Mesothelial cell of epicardium (in vitro differentiated cells): ENCODE data around the gene NCOA7. TPM values are rescaled to one million over a fixed set of nuclear protein-coding genes. Genes with fewer than 3 reads are reported as not detected.

Source experiments
- DNase-seq, 2 experiments: peaks; one replicate each; pipeline ENCODE4 v3.0.0; 2021; ENCODE audit warnings: low spot score in 2 of 2; ENCODE audit not compliant: unreplicated experiment in 2 of 2
- H3K27ac Mint-ChIP-seq: 2 replicates; pipeline ENCODE4 v1.8.0; 2021; ENCODE audit warnings: mixed read lengths
- H3K27me3 Mint-ChIP-seq: 2 replicates; pipeline ENCODE4 v1.8.0; 2021; ENCODE audit warnings: low read depth, mixed read lengths
- H3K36me3 Mint-ChIP-seq: 2 replicates; pipeline ENCODE4 v1.8.0; 2021; ENCODE audit warnings: mixed read lengths
- H3K4me1 Mint-ChIP-seq: 2 replicates; pipeline ENCODE4 v1.8.0; 2021; ENCODE audit warnings: mixed read lengths
- H3K4me3 Mint-ChIP-seq: 2 replicates; pipeline ENCODE4 v1.8.0; 2021; ENCODE audit warnings: mild to moderate bottlenecking, moderate library complexity, mixed read lengths
- H3K9me3 Mint-ChIP-seq: 2 replicates; pipeline ENCODE4 v1.8.0; 2021; ENCODE audit warnings: mixed read lengths
- CTCF ChIP-seq: fragments of 200-600 bp; sonication (generic); IDR thresholded peaks from one replicate; pipeline ENCODE4 v1.5.0; 2021; ENCODE audit warnings: antibody characterized with exemption; ENCODE audit not compliant: unreplicated experiment
- total RNA-seq: library from RNA; stranded (reverse); gene quantifications from 3 replicates; pipeline ENCODE4 v1.2.1, GENCODE V29; 2021

The NCOA7 gene
- total RNA-seq, 1 donor from 2014 or later = 52.4 TPM

DNA sequence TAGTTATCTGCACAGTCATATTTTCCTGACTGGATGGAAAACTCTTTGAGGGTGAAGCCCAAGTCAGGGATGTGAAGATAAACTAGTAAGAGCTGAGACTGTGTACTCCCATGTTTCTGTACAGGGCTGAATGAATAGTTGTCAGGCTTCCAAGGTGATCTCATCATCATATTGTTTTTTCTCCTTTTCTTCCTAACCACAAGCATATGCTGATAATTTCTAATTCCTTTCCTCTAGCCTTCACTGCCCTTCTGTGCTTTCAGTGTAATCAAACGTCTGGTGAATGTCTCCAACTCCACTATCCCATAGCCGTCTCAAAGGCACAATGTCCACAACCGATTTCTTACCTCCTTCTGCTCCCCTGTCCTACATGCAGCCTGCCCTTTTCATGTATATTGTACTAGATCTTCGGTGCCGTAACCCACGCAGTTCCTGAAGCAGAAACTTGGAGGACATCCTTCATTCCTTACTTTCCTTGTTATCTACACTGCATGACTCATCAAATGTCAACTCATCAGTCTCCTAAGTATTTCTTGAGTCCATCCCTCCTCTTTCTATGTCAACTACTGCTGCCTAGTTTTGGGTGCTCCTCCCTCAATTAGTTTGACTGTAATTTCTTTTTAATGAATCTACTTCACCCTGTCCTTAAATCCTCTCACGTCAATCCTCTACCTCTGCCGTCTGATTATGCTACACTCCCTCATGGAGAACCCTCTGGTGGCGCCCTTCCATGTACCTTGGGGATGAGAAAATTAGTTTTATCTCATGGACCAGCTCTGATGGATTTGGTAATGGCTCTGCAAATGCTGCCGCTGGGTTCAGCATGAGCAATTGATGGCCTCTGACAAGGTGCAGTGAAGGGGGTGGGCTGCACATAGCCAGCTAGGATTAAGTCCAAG, 21.9 kb downstream of the NCOA7 start:
- H3K27me3 Mint-ChIP-seq = no peaks in the 10 kb centered on the region

DNA sequence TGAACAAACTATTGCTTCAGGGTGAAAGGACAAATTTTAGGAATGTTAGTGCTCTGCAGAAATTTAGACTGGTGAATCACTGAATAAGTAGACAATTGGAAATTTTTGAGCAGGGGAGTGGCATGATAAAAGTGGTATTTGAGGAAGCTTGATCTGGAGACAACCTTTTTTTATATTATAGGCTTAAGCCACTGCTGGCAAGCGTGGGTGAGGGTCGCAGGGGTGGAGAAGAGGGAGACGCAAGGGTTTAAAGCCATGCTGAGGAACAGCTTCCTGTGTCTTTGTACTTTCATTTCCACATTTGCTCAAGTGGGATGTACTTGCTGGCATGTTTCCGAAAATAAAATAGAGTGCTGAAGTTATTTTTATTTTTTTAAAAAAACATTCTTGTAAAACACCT, 23.7 kb downstream of the NCOA7 start:
- Mint-ChIP-seq H3K27ac (peak overlapping the region; percentile 74), H3K4me1 (peaks cover 76% of the 10 kb centered on the region), H3K36me3 (no peaks in the 10 kb centered on the region), H3K27me3 (no peaks in the 10 kb centered on the region), H3K9me3 (no peaks in the 10 kb centered on the region), H3K4me3 (no peak overlapping the region)
- no peak for DNase-seq
- TF ChIP-seq CTCF = no peak

More for the DNA sequence above, 21.9 kb downstream of the NCOA7 start:
- Mint-ChIP-seq H3K27ac (peak overlapping the region; percentile 94), H3K36me3 (no peaks in the 10 kb centered on the region), H3K9me3 (no peaks in the 10 kb centered on the region), H3K4me3 (peak overlapping the region; percentile 5), H3K4me1 (peaks cover 69% of the 10 kb centered on the region)
- DNase-seq = no peak
- TF ChIP-seq CTCF = no peak

- peak overlapping the region; percentile 2 for H3K4me3 Mint-ChIP-seq
Observed at GRCh38 chr6:125815080-125815910, 24.5 kb downstream of the NCOA7 start.

GRCh38 chr6:125816828-125817280, 26.1 kb downstream of the NCOA7 start:
- peaks cover 66% of the 10 kb centered on the region for H3K4me1 Mint-ChIP-seq
- DNase-seq = no peak
- H3K9me3 Mint-ChIP-seq = no peaks in the 10 kb centered on the region
- H3K27ac Mint-ChIP-seq = no peak overlapping the region
- no peak overlapping the region for H3K4me3 Mint-ChIP-seq
- no peak for TF ChIP-seq CTCF
- H3K27me3 Mint-ChIP-seq = no peaks in the 10 kb centered on the region
- H3K36me3 Mint-ChIP-seq = peaks cover 5% of the 10 kb centered on the region

More at GRCh38 chr6:125815080-125815910, 24.5 kb downstream of the NCOA7 start:
- DNase-seq = no peak
- Mint-ChIP-seq H3K27me3 (no peaks in the 10 kb centered on the region), H3K9me3 (no peaks in the 10 kb centered on the region), H3K36me3 (no peaks in the 10 kb centered on the region), H3K27ac (peak overlapping the region; percentile 91), H3K4me1 (peaks cover 75% of the 10 kb centered on the region)
- TF ChIP-seq CTCF = no peak

DNA sequence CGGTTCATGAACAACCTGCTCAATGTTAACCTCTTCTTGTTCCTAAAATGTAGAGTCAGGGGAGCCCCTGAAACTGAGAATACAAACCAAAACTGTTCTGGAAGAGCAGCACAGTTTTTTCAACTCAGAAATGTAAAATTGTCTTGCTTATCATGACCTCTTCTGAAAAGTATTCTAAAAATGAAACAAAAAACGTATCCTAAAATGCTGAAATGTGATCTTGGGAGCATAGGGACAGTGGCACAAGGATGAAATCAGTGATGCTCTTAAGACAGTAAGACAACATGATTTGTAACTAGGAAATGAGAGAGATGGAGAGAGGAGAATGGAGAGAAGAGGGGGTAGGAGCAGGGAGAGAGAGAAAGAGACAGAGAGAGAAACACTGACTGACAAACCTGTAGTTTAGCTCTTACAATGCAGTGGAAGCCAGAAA, 27.5 kb downstream of the NCOA7 start:
- Mint-ChIP-seq H3K4me1 (peaks cover 59% of the 10 kb centered on the region), H3K9me3 (no peaks in the 10 kb centered on the region), H3K27ac (peak overlapping the region; percentile 75), H3K4me3 (no peak overlapping the region), H3K27me3 (no peaks in the 10 kb centered on the region), H3K36me3 (peaks cover 5% of the 10 kb centered on the region)
- TF ChIP-seq CTCF = no peak
- no peak for DNase-seq
